ENCODE data around the gene S100A7.
"Not testable (repeated sequence)": the region's sequence is repeated elsewhere in the genome, so short reads cannot be mapped to it uniquely, and the experiment has no call there.

DNA sequence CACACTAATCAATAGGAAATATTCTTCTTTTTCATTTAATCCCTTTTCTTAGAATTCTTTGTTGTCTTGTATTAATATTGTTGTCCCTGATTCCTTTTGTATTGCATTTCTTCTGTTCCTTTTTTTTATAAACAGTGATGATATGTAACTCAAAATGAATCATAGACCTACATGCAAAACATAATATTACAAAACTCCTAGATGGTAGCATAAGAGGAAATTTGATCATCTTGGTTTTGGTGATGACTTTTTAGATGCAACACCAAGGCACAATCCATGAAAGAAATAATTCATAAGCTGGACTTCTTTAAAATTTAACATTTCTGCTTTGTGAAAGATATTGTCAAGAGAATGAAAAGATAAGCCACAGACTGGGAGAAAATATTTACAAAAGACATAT lies 46.5 kb downstream of the S100A7 start:
- TF ChIP-seq, protein P1, sequence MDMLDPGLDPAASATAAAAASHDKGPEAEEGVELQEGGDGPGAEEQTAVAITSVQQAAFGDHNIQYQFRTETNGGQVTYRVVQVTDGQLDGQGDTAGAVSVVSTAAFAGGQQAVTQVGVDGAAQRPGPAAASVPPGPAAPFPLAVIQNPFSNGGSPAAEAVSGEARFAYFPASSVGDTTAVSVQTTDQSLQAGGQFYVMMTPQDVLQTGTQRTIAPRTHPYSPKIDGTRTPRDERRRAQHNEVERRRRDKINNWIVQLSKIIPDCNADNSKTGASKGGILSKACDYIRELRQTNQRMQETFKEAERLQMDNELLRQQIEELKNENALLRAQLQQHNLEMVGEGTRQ (IDR thresholded peaks at IDR 0.05; ENCODE audit: low read depth, low read length): not testable (repeated sequence)
- TF ChIP-seq POLR2A (IDR thresholded peaks at IDR 0.05; ENCODE audit: low read depth, low read length); SMC3 (IDR thresholded peaks at IDR 0.05; ENCODE audit: low read depth, low read length); CEBPB (IDR thresholded peaks at IDR 0.05; ENCODE audit: low read depth, low read length); RFX5 (IDR thresholded peaks at IDR 0.05; ENCODE audit: low read depth, low read length); NFE2L2 (IDR thresholded peaks at IDR 0.05; ENCODE audit: low read depth, low read length); RAD21 (IDR thresholded peaks at IDR 0.05; ENCODE audit: low read length); FOS (IDR thresholded peaks at IDR 0.05; ENCODE audit: low read depth, low read length); MAFK (IDR thresholded peaks at IDR 0.05; ENCODE audit: low read depth, low read length); MXI1 (IDR thresholded peaks at IDR 0.05; ENCODE audit: borderline replicate concordance, low read depth, low read length); RCOR1 (IDR thresholded peaks at IDR 0.05; ENCODE audit: insufficient replicate concordance, low read length): not testable (repeated sequence)
- TF ChIP-seq, protein P2, sequence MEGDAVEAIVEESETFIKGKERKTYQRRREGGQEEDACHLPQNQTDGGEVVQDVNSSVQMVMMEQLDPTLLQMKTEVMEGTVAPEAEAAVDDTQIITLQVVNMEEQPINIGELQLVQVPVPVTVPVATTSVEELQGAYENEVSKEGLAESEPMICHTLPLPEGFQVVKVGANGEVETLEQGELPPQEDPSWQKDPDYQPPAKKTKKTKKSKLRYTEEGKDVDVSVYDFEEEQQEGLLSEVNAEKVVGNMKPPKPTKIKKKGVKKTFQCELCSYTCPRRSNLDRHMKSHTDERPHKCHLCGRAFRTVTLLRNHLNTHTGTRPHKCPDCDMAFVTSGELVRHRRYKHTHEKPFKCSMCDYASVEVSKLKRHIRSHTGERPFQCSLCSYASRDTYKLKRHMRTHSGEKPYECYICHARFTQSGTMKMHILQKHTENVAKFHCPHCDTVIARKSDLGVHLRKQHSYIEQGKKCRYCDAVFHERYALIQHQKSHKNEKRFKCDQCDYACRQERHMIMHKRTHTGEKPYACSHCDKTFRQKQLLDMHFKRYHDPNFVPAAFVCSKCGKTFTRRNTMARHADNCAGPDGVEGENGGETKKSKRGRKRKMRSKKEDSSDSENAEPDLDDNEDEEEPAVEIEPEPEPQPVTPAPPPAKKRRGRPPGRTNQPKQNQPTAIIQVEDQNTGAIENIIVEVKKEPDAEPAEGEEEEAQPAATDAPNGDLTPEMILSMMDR (conservative IDR thresholded peaks at IDR 0.05; ENCODE audit: low read depth, low read length): not testable (repeated sequence)
- TF ChIP-seq, protein P3, sequence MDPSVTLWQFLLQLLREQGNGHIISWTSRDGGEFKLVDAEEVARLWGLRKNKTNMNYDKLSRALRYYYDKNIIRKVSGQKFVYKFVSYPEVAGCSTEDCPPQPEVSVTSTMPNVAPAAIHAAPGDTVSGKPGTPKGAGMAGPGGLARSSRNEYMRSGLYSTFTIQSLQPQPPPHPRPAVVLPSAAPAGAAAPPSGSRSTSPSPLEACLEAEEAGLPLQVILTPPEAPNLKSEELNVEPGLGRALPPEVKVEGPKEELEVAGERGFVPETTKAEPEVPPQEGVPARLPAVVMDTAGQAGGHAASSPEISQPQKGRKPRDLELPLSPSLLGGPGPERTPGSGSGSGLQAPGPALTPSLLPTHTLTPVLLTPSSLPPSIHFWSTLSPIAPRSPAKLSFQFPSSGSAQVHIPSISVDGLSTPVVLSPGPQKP (IDR thresholded peaks at IDR 0.05; ENCODE audit: borderline replicate concordance, low read depth, low read length): not testable (repeated sequence)

Data from IMR-90 (cell line).